KMS-11 (cell line): ENCODE data around the gene NUP98.

ENCODE experiments used
- H2AFZ ChIP-seq: fragments of 200-600 bp; sonication (generic); 2 replicates; pipeline ENCODE4 v1.6.1; 2016; ENCODE audit warnings: antibody characterized with exemption, mixed run types, low read depth
- H3K27ac ChIP-seq: fragments of 200-600 bp; sonication (generic); 2 replicates; pipeline ENCODE4 v1.6.1; 2016; ENCODE audit warnings: mild to moderate bottlenecking, mixed run types
- H3K27me3 ChIP-seq: fragments of 200-600 bp; sonication (generic); 2 replicates; pipeline ENCODE4 v1.6.1; 2017; ENCODE audit warnings: mild to moderate bottlenecking, low read depth, mixed run types, moderate library complexity; ENCODE audit not compliant: insufficient read depth
- H3K36me3 ChIP-seq: fragments of 200-600 bp; sonication (generic); 2 replicates; pipeline ENCODE4 v1.6.1; 2017; ENCODE audit warnings: mild to moderate bottlenecking, mixed run types; ENCODE audit not compliant: insufficient read depth
- H3K4me1 ChIP-seq: fragments of 200-600 bp; sonication (generic); 2 replicates; pipeline ENCODE4 v1.6.1; 2016; ENCODE audit warnings: mild to moderate bottlenecking, low read depth, mixed run types; ENCODE audit not compliant: poor library complexity, severe bottlenecking
- H3K4me2 ChIP-seq: fragments of 200-600 bp; sonication (generic); 2 replicates; pipeline ENCODE4 v1.7.0; 2016; ENCODE audit warnings: mild to moderate bottlenecking, mixed run types
- H3K4me3 ChIP-seq: fragments of 200-600 bp; sonication (generic); IDR thresholded peaks from 2 replicates; pipeline ENCODE4 v1.6.1; 2017; ENCODE audit warnings: low read depth, low read length, mixed read lengths; ENCODE audit not compliant: insufficient read depth
- H3K79me2 ChIP-seq: fragments of 200-600 bp; sonication (generic); 2 replicates; pipeline ENCODE4 v1.6.1; 2016; ENCODE audit warnings: low read depth, mixed run types; ENCODE audit not compliant: insufficient read depth
- H3K9ac ChIP-seq: fragments of 200-600 bp; sonication (generic); 2 replicates; pipeline ENCODE4 v1.6.1; 2016; ENCODE audit warnings: mild to moderate bottlenecking, mixed run types
- H4K20me1 ChIP-seq: fragments of 200-600 bp; sonication (generic); 2 replicates; pipeline ENCODE4 v1.6.1; 2016; ENCODE audit warnings: mild to moderate bottlenecking, mixed run types; ENCODE audit not compliant: insufficient read depth
- TF ChIP-seq, protein P1 (sequence below): fragments of 200-600 bp; sonication (generic); conservative IDR thresholded peaks from 2 replicates; pipeline ENCODE4 v1.6.1; 2017; ENCODE audit warnings: low read depth, mild to moderate bottlenecking, antibody characterized with exemption, low read length, moderate library complexity, mixed read lengths

Gene NUP98

DNA sequence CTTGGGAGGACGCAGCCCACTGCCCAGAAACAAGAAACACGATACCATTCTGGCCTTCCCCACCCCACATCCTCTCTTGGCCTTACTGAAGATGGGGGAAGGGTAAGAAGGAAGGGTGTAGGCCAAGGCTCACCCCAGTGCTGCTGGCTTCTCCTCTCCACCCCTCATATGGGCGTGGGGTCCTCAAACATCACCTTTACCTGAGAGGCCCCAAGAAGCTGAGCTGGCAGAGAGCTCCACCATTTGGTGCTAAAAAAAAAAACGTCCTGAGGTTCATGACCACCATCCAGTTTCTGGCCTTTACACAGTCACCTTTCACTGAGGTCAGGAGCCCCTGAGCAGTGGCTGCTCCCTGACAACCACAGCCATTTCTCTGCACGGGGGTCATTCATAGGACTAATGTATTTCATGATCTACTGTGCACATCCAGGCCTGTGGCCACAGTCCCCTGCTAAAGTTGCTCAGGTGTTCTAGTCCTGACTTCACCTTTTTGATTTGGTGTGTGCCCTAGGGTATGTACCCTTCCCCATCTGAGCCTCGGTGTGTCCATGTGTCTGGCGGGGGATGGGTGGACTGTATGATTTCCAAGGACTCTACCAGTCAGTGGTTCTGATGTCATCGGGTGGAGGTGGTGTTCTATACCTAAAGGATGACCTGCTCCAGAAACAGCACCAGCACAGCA, 28.3 kb upstream of the NUP98 start:
- Histone ChIP-seq H3K9ac (no peak overlapping the region), H3K36me3 (no peaks in the 10 kb centered on the region), H3K4me2 (no peak overlapping the region), H3K79me2 (no peaks in the 10 kb centered on the region), H3K27ac (no peak overlapping the region), H3K27me3 (no peaks in the 10 kb centered on the region), H2AFZ (no peak overlapping the region), H3K4me3 (no peak overlapping the region), H4K20me1 (no peaks in the 10 kb centered on the region), H3K4me1 (no peaks in the 10 kb centered on the region)
- TF ChIP-seq, protein P1, sequence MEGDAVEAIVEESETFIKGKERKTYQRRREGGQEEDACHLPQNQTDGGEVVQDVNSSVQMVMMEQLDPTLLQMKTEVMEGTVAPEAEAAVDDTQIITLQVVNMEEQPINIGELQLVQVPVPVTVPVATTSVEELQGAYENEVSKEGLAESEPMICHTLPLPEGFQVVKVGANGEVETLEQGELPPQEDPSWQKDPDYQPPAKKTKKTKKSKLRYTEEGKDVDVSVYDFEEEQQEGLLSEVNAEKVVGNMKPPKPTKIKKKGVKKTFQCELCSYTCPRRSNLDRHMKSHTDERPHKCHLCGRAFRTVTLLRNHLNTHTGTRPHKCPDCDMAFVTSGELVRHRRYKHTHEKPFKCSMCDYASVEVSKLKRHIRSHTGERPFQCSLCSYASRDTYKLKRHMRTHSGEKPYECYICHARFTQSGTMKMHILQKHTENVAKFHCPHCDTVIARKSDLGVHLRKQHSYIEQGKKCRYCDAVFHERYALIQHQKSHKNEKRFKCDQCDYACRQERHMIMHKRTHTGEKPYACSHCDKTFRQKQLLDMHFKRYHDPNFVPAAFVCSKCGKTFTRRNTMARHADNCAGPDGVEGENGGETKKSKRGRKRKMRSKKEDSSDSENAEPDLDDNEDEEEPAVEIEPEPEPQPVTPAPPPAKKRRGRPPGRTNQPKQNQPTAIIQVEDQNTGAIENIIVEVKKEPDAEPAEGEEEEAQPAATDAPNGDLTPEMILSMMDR: no peak

- Histone ChIP-seq H3K4me1 (no peaks in the 10 kb centered on the region), H3K27me3 (no peaks in the 10 kb centered on the region), H3K9ac (no peak overlapping the region), H3K27ac (no peak overlapping the region), H3K79me2 (no peaks in the 10 kb centered on the region), H3K36me3 (no peaks in the 10 kb centered on the region), H3K4me3 (no peak overlapping the region), H3K4me2 (no peak overlapping the region), H2AFZ (no peak overlapping the region), H4K20me1 (no peaks in the 10 kb centered on the region)
- TF ChIP-seq, protein P1: peak; percentile 43; the same call in 1 of the 2 replicates
Measured at GRCh38 chr11:3824714-3825472, 27.5 kb upstream of the NUP98 start.

GRCh38 chr11:3823762-3824506, 26.6 kb upstream of the NUP98 start:
- Histone ChIP-seq H3K4me1 (no peaks in the 10 kb centered on the region), H3K4me2 (no peak overlapping the region), H3K9ac (no peak overlapping the region), H3K4me3 (no peak overlapping the region), H3K36me3 (no peaks in the 10 kb centered on the region), H3K27me3 (no peaks in the 10 kb centered on the region), H3K79me2 (no peaks in the 10 kb centered on the region), H3K27ac (no peak overlapping the region), H4K20me1 (no peaks in the 10 kb centered on the region), H2AFZ (no peak overlapping the region)
- TF ChIP-seq, protein P1: no peak

DNA sequence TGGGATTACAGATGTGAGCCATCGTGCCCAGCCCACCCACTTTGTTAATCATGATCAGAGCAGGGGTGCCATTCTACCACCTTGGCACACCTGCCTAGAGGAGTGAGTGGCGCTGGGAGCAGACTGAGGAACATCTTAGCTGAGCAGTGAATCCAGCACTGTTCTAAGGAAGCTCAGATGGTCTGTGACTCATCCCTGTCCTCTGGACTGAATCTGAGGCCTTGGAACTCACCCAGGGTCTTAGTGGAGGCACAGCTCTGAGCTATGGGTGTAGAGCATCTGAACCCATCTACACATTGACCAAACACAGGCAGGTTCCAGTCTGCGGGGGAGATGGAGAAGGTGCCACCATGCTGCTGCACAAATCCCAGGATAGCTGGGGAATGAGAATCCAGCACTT, 25.9 kb upstream of the NUP98 start:
- no peaks in the 10 kb centered on the region for H3K36me3 ChIP-seq

More for the DNA sequence above, 25.9 kb upstream of the NUP98 start:
- Histone ChIP-seq H3K79me2 (no peaks in the 10 kb centered on the region), H3K27me3 (no peaks in the 10 kb centered on the region), H3K27ac (no peak overlapping the region), H4K20me1 (no peaks in the 10 kb centered on the region), H3K9ac (no peak overlapping the region), H3K4me2 (no peak overlapping the region), H3K4me1 (no peaks in the 10 kb centered on the region), H3K4me3 (no peak overlapping the region), H2AFZ (no peak overlapping the region)
- TF ChIP-seq, protein P1: no peak
